ENCODE measurements around the gene MED16. TPM values are rescaled to one million over a fixed set of nuclear protein-coding genes. Genes with fewer than 3 reads are reported as not detected.

The MED16 gene
- total RNA-seq, 1 experiment from 2014 or later = 10.8 TPM

GRCh38 chr19:926323-926588 lies 33.3 kb upstream of the MED16 start:
- Histone ChIP-seq H2AFZ (ENCODE audit: low read length) (no peak overlapping the region), H3K4me3 (ENCODE audit: low read length) (peak overlapping the region; percentile 76), H3K27ac (ENCODE audit: low read length) (peak overlapping the region; percentile 47; the same call in 1 of the 2 replicates)

DNA sequence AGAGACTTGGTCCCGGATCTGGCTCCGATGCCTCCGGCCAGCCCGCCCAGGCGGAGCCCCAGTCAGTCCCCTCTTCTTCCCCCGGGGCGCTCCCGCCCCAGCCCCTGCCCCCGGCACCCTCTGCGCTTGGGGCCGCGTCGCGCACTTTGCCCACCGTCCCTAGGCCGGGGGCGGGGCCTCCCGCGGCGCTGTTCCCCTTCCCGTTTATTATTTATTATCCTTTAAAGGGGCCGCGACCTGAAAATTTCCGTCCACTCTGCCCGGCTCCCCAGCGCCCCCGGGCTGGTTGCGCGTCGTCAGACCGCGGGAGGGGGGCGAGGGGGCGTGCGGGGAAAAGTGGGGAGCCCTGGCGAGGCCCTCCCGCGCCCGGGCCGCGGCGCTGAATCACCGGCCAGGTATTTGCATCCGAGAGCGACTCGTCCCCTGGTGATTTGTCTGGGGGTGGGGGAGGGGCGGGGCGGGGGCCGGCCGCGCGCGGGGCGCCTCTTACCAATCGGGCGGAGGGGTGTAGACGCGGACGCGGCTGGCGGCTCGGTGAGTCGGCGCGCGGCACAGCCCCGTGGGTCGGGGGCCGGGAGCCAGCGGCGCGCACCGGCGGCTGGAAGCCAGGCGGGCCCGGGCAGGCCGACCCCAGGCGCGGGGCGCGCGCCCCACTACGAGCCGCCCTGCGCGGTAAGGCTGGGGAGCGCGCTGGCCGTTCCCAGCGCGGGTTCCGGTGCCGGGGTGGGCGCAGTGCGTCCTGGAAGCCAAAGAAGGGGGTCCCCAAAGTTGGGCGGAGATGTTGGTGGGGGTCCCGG lies 32.7 kb upstream of the MED16 start, which contains the start of gene ARID3A:
TSS of gene ARID3A (plus strand) at position 510 of the 797 bp plus-strand sequence. CDS start 3,494 bp downstream, outside the sequence.
- H3K9me3 ChIP-seq (ENCODE audit: low read length) = no peaks in the 10 kb centered on the region
- H3K4me3 ChIP-seq (ENCODE audit: low read length) = peak within 1 kb of the TSS; percentile 76
- H3K79me2 ChIP-seq (ENCODE audit: low read length) = no peaks in the 10 kb centered on the region
- H3K9ac ChIP-seq (ENCODE audit: low read length) = peak within 1 kb of the TSS; percentile 74
- no peaks in the 10 kb centered on the region for H3K9me2 ChIP-seq (replicated peaks; ENCODE audit: insufficient read depth, low read length)
- no peaks in the 10 kb centered on the region for H3K36me3 ChIP-seq (ENCODE audit: insufficient read depth, low read length)
- H3K27me3 ChIP-seq (ENCODE audit: low read length) = no peaks in the 10 kb centered on the region
- peaks cover 5% of the 10 kb centered on the region; the same call in 1 of the 2 replicates for H4K20me1 ChIP-seq (ENCODE audit: insufficient read depth, low read depth, low read length)
- H3K4me1 ChIP-seq (ENCODE audit: low read length) = peaks cover 25% of the 10 kb centered on the region
- DNase-seq = peak; percentile 90
- H3K27ac ChIP-seq (ENCODE audit: low read length) = peak within 1 kb of the TSS; percentile 71
- peak within 1 kb of the TSS; percentile 86 for H2AFZ ChIP-seq (ENCODE audit: low read length)
- H3K4me2 ChIP-seq (ENCODE audit: low read depth, low read length, poor library complexity, severe bottlenecking) = peak within 1 kb of the TSS; percentile 99

More at GRCh38 chr19:926323-926588, 33.3 kb upstream of the MED16 start:
- H3K36me3 ChIP-seq (ENCODE audit: insufficient read depth, low read length) = no peaks in the 10 kb centered on the region
- no peaks in the 10 kb centered on the region for H3K79me2 ChIP-seq (ENCODE audit: low read length)
- peaks cover 5% of the 10 kb centered on the region; the same call in 1 of the 2 replicates for H4K20me1 ChIP-seq (ENCODE audit: insufficient read depth, low read depth, low read length)
- H3K9ac ChIP-seq (ENCODE audit: low read length) = peak overlapping the region; percentile 68
- H3K9me2 ChIP-seq (replicated peaks; ENCODE audit: insufficient read depth, low read length) = no peaks in the 10 kb centered on the region
- no peak for DNase-seq
- H3K27me3 ChIP-seq (ENCODE audit: low read length) = no peaks in the 10 kb centered on the region
- H3K4me1 ChIP-seq (ENCODE audit: low read length) = peaks cover 25% of the 10 kb centered on the region
- H3K4me2 ChIP-seq (ENCODE audit: low read depth, low read length, poor library complexity, severe bottlenecking) = peak overlapping the region; percentile 99
- H3K9me3 ChIP-seq (ENCODE audit: low read length) = no peaks in the 10 kb centered on the region

DNA sequence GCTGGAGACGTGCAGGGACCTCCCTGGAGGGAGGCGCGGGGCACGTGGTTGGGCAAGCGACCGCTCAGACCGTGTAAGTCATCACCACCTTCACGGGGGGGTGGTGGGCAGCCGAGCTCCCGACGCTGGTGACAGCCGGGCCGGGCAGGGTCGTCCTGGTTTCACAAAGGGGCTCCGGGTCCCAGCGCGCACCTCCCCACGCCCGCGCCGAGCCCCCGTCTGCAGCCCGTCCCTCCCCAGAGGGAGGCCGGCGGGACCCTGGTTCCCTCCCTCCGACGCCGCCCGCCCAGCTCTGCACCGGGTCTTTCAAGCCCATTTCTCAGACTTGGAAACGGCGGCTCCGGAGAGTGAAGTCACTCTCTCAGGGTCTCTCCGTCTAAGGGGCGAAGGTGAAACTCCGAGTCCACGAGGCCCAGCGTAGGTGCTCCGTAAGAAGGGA lies 32.1 kb upstream of the MED16 start:
- Histone ChIP-seq H3K4me1 (ENCODE audit: low read length) (peaks cover 25% of the 10 kb centered on the region), H3K9me3 (ENCODE audit: low read length) (no peaks in the 10 kb centered on the region), H3K4me2 (ENCODE audit: low read depth, low read length, poor library complexity, severe bottlenecking) (peak overlapping the region; percentile 99), H3K27me3 (ENCODE audit: low read length) (no peaks in the 10 kb centered on the region), H3K9me2 (replicated peaks; ENCODE audit: insufficient read depth, low read length) (no peaks in the 10 kb centered on the region), H3K36me3 (ENCODE audit: insufficient read depth, low read length) (no peaks in the 10 kb centered on the region), H4K20me1 (ENCODE audit: insufficient read depth, low read depth, low read length) (peaks cover 5% of the 10 kb centered on the region; the same call in 1 of the 2 replicates), H3K79me2 (ENCODE audit: low read length) (no peaks in the 10 kb centered on the region), H3K4me3 (ENCODE audit: low read length) (peak overlapping the region; percentile 76; the same call in 1 of the 2 replicates), H3K27ac (ENCODE audit: low read length) (peak overlapping the region; percentile 71; the same call in 1 of the 2 replicates), H2AFZ (ENCODE audit: low read length) (peak overlapping the region; percentile 86), H3K9ac (ENCODE audit: low read length) (peak overlapping the region; percentile 74)
- no peak for DNase-seq

DNA sequence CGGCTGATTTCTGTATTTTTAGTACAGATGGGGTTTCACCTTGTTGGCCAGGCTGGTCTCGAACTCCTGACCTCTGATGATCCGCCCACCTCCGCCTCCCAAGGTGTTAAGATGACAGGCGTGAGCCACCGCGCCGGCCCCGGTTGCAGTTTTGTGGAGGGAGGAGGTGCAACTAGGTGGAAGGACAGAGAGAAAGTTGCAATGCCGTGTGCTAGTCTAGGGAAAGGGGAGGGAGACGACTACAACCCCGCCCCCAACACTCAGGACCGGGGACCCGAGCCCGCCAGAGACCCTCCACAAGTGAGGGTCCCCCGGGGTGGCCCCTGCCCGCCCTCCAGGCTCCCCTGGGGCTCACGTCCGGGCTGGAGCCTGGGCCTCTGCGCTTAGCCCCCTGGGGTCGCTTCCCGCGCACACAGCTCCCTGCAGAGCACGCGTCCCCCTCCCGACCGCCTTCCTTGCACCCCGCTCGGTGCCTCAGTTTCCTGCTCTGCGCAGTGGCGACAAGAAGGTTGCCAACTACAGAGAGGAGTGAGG lies 31.6 kb upstream of the MED16 start:
- Histone ChIP-seq H3K4me3 (ENCODE audit: low read length) (peak overlapping the region; percentile 76; the same call in 1 of the 2 replicates), H3K4me1 (ENCODE audit: low read length) (peaks cover 26% of the 10 kb centered on the region), H3K9me3 (ENCODE audit: low read length) (no peaks in the 10 kb centered on the region), H3K27ac (ENCODE audit: low read length) (no peak overlapping the region), H3K36me3 (ENCODE audit: insufficient read depth, low read length) (no peaks in the 10 kb centered on the region), H3K9me2 (replicated peaks; ENCODE audit: insufficient read depth, low read length) (no peaks in the 10 kb centered on the region), H3K79me2 (ENCODE audit: low read length) (no peaks in the 10 kb centered on the region), H2AFZ (ENCODE audit: low read length) (peak overlapping the region; percentile 86; the same call in 1 of the 2 replicates), H3K9ac (ENCODE audit: low read length) (peak overlapping the region; percentile 74), H3K27me3 (ENCODE audit: low read length) (no peaks in the 10 kb centered on the region), H3K4me2 (ENCODE audit: low read depth, low read length, poor library complexity, severe bottlenecking) (peak overlapping the region; percentile 99), H4K20me1 (ENCODE audit: insufficient read depth, low read depth, low read length) (peaks cover 5% of the 10 kb centered on the region; the same call in 1 of the 2 replicates)
- DNase-seq = no peak

DNA sequence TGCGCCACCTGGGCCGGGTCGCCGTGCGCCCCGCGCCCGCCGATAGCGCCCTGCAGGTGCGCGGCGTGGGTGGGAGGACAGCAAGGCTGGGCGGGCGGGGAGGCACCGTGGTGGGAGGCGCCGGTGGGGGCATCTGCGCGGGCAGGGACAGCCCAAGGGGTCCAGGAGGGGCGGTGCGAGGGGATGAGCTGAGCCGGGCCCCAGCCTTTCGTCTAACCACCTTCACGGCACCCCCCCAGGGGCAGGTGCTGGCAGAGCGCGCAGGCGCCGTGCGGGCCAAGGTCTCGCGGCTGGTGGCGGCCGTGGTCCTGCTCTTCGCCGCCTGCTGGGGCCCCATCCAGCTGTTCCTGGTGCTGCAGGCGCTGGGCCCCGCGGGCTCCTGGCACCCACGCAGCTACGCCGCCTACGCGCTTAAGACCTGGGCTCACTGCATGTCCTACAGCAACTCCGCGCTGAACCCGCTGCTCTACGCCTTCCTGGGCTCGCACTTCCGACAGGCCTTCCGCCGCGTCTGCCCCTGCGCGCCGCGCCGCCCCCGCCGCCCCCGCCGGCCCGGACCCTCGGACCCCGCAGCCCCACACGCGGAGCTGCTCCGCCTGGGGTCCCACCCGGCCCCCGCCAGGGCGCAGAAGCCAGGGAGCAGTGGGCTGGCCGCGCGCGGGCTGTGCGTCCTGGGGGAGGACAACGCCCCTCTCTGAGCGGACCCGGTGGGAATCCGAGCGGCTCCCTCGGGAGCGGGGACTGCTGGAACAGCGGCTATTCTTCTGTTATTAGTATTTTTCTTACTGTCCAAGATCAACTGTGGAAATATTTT lies 27.3 kb upstream of the MED16 start:
- no peak overlapping the region for H3K4me2 ChIP-seq (ENCODE audit: low read depth, low read length, poor library complexity, severe bottlenecking)
- H3K27me3 ChIP-seq (ENCODE audit: low read length) = no peaks in the 10 kb centered on the region
- H3K9ac ChIP-seq (ENCODE audit: low read length) = no peak overlapping the region
- no peaks in the 10 kb centered on the region for H3K9me2 ChIP-seq (replicated peaks; ENCODE audit: insufficient read depth, low read length)
- H4K20me1 ChIP-seq (ENCODE audit: insufficient read depth, low read depth, low read length) = no peaks in the 10 kb centered on the region
- H3K79me2 ChIP-seq (ENCODE audit: low read length) = no peaks in the 10 kb centered on the region
- no peaks in the 10 kb centered on the region for H3K9me3 ChIP-seq (ENCODE audit: low read length)
- H3K4me1 ChIP-seq (ENCODE audit: low read length) = peaks cover 12% of the 10 kb centered on the region
- no peak overlapping the region for H2AFZ ChIP-seq (ENCODE audit: low read length)
- no peaks in the 10 kb centered on the region for H3K36me3 ChIP-seq (ENCODE audit: insufficient read depth, low read length)
- H3K27ac ChIP-seq (ENCODE audit: low read length) = no peak overlapping the region
- no peak overlapping the region for H3K4me3 ChIP-seq (ENCODE audit: low read length)
- DNase-seq = no peak

GRCh38 chr19:919199-920050 lies 26.4 kb upstream of the MED16 start:
- Histone ChIP-seq H3K27me3 (ENCODE audit: low read length) (no peaks in the 10 kb centered on the region), H3K4me1 (ENCODE audit: low read length) (peaks cover 6% of the 10 kb centered on the region), H3K9ac (ENCODE audit: low read length) (no peak overlapping the region), H3K4me2 (ENCODE audit: low read depth, low read length, poor library complexity, severe bottlenecking) (peak overlapping the region; percentile 19), H3K27ac (ENCODE audit: low read length) (no peak overlapping the region), H2AFZ (ENCODE audit: low read length) (no peak overlapping the region), H3K9me3 (ENCODE audit: low read length) (no peaks in the 10 kb centered on the region), H3K9me2 (replicated peaks; ENCODE audit: insufficient read depth, low read length) (no peaks in the 10 kb centered on the region), H3K36me3 (ENCODE audit: insufficient read depth, low read length) (no peaks in the 10 kb centered on the region), H4K20me1 (ENCODE audit: insufficient read depth, low read depth, low read length) (no peaks in the 10 kb centered on the region), H3K4me3 (ENCODE audit: low read length) (no peak overlapping the region), H3K79me2 (ENCODE audit: low read length) (no peaks in the 10 kb centered on the region)
- peak; percentile 60 for DNase-seq

- no peak for DNase-seq
- Histone ChIP-seq H2AFZ (ENCODE audit: low read length) (no peak overlapping the region), H3K9ac (ENCODE audit: low read length) (no peak overlapping the region)
Observed at GRCh38 chr19:918481-919198, 25.7 kb upstream of the MED16 start.

More at GRCh38 chr19:918481-919198, 25.7 kb upstream of the MED16 start:
- Histone ChIP-seq H3K27me3 (ENCODE audit: low read length) (no peaks in the 10 kb centered on the region), H3K36me3 (ENCODE audit: insufficient read depth, low read length) (no peaks in the 10 kb centered on the region), H3K9me2 (replicated peaks; ENCODE audit: insufficient read depth, low read length) (no peaks in the 10 kb centered on the region), H3K4me2 (ENCODE audit: low read depth, low read length, poor library complexity, severe bottlenecking) (no peak overlapping the region), H3K4me3 (ENCODE audit: low read length) (no peak overlapping the region), H3K9me3 (ENCODE audit: low read length) (no peaks in the 10 kb centered on the region), H3K79me2 (ENCODE audit: low read length) (no peaks in the 10 kb centered on the region; the same call in 1 of the 2 replicates), H3K4me1 (ENCODE audit: low read length) (peaks cover 7% of the 10 kb centered on the region), H4K20me1 (ENCODE audit: insufficient read depth, low read depth, low read length) (no peaks in the 10 kb centered on the region), H3K27ac (ENCODE audit: low read length) (no peak overlapping the region)

All from Karpas-422 (cell line).